ENCODE data around the gene TMEM154.

GRCh38 chr4:152651473-152652060 lies 28.2 kb downstream of the TMEM154 start:
- no peak for TF ChIP-seq CTCF (IDR thresholded peaks at IDR 0.05)
- TF ChIP-seq POLR2A (IDR thresholded peaks at IDR 0.05), result no peak
- no peak for TF ChIP-seq POLR2AphosphoS5 (IDR thresholded peaks at IDR 0.05)
- no peak for TF ChIP-seq EP300 (IDR thresholded peaks at IDR 0.05)
